MCF 10A (cell line): ENCODE results near the gene CD93. TPM values are rescaled to one million over a fixed set of nuclear protein-coding genes. Genes with fewer than 3 reads are reported as not detected.

ENCODE experiments used
- BruUV-seq: library from RNA; stranded (reverse); fragments of 400-500 nt; replicated peaks from 2 replicates; lab custom pipeline; 2021; lab: Mats Ljungman, UMichigan
- CTCF ChIA-PET: fragments of 300-600 bp; sonication (Branson Sonifier 250); formaldehyde crosslinking; extraction: SDS; loops from one replicate; lab custom pipeline; 2021; ENCODE audit warnings: antibody characterized with exemption, inconsistent platforms; lab: Yijun Ruan, JAX
- POLR2A ChIA-PET: fragments of 300-600, 350-650 bp; sonication (Branson Sonifier 250); formaldehyde crosslinking; extraction: SDS; loops from one replicate; lab custom pipeline; 2020; ENCODE audit warnings: antibody characterized with exemption, inconsistent platforms; lab: Yijun Ruan, JAX
- DNase-seq: peaks from one replicate; pipeline ENCODE4 v3.0.0-alpha.2; 2018; ENCODE audit not compliant: unreplicated experiment
- H3K27ac Mint-ChIP-seq: one replicate; pipeline ENCODE4 v1.8.0; 2022; ENCODE audit warnings: mild to moderate bottlenecking, low read depth, mixed read lengths; ENCODE audit not compliant: unreplicated experiment
- H3K27me3 Mint-ChIP-seq: one replicate; pipeline ENCODE4 v1.8.0; 2022; ENCODE audit warnings: mixed read lengths; ENCODE audit not compliant: insufficient read depth, unreplicated experiment
- H3K36me3 Mint-ChIP-seq: one replicate; pipeline ENCODE4 v1.8.0; 2022; ENCODE audit warnings: mild to moderate bottlenecking, moderate library complexity, mixed read lengths; ENCODE audit not compliant: insufficient read depth, unreplicated experiment
- H3K4me1 Mint-ChIP-seq: one replicate; pipeline ENCODE4 v1.8.0; 2022; ENCODE audit warnings: mixed read lengths; ENCODE audit not compliant: insufficient read depth, unreplicated experiment
- H3K4me3 Mint-ChIP-seq: one replicate; pipeline ENCODE4 v1.8.0; 2022; ENCODE audit warnings: mild to moderate bottlenecking, moderate library complexity, mixed read lengths; ENCODE audit not compliant: unreplicated experiment
- H3K9me3 Mint-ChIP-seq: one replicate; pipeline ENCODE4 v1.8.0; 2022; ENCODE audit warnings: mixed read lengths; ENCODE audit not compliant: unreplicated experiment
- intact Hi-C: fragments of 100-400 bp; cut with micrococcal nuclease; formaldehyde crosslinking; loops from 2 replicates; pipeline ENCODE4 v1.14.1; 2022
- total RNA-seq: library from RNA; stranded (reverse); gene quantifications from 2 replicates; pipeline ENCODE4 v1.2.3, GENCODE V29; 2022
- TF ChIP-seq, protein P1 (sequence below): fragments of 200-600 bp; IDR thresholded peaks from one replicate; pipeline ENCODE4 v1.8.0; 2022; ENCODE audit warnings: antibody characterized with exemption, mild to moderate bottlenecking; ENCODE audit not compliant: unreplicated experiment

The CD93 gene
- total RNA-seq, 1 experiment from 2014 or later = not detected

DNA sequence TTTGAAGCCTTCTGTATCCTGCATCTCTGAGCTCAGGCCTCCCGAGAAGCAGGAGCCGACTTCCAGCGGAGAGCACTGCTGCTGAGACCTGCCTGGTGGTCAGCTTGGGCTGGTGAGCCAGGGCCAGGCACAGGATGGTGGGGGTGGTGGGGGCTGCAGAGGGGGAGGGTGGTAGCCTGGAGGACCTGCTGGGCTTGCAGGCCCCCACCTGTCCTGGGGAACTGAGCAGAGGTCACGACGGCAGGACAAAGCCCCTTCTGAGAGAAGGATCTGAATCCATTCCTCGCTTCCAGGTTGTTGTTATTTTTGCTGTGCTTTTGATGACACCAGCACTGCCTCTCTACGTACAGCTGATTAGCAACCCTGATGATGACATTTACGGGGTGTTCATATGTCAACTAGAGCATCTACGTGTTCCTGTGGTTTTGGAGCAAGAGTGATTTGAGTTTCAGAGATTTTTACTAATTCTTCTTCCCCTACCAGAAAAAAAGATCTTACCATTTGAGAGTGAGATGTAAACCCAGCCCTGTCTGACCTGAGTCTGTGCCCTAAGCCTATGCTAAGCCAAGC is 35.7 kb upstream of the CD93 start:
- ChIA-PET POLR2A (interaction anchor here (0.5 kb wide), 1 partner anchor 140 kb away, joined by 4 read pairs; no protein-coding TSS in a partner anchor), CTCF (no interaction called here)
- H3K27me3 Mint-ChIP-seq = no peaks in the 10 kb centered on the region

DNA sequence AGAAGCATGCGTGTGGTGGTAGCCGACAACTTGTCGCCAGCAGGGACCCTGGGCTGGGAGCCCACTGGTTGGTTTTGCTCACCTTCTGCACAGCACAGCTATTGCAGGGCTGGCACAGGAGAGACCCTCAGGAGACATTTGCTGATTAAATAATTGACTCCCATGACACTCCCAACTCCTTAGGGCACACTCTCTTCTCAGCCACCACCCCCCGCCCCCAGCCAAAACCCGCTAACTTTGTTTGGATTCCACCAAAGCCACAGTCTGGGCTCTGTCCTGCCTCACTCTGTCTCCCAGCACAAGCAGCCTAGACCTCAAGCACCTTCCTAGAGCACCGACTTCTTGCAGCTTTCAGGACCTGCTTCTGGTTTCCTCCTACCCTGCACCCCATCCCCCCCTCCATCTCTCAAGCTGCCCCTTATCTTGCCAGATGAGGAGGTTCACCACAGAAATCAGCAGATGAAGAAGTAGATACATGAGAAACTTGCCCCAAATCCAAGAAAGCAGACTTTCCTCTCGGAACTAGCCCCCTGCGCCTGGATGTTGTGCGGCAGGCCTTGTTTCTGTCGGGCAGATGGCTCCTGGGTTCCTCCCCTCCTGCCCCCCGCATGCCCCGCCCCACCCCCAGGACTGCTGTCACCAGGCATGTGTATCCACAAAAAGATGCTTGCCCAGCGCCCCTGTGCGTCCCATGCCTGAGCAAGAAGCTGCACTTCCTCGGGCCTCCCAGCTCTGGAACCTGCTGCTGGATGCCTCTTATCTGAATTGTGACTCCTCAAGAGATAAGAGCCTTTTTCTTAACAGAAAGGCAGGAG is 35.0 kb upstream of the CD93 start:
- Mint-ChIP-seq H3K27ac (no peak overlapping the region), H3K4me3 (no peak overlapping the region), H3K4me1 (peaks cover 27% of the 10 kb centered on the region), H3K9me3 (no peaks in the 10 kb centered on the region), H3K27me3 (no peaks in the 10 kb centered on the region), H3K36me3 (no peaks in the 10 kb centered on the region)
- no TSS peak for BruUV-seq
- CTCF ChIA-PET = interaction anchor here (0.6 kb wide), 1 partner anchor 124 kb away, joined by 3 read pairs; no protein-coding TSS in a partner anchor
- intact Hi-C loops = no loop called here
- POLR2A ChIA-PET = interaction anchor here (0.5 kb wide), 1 partner anchor 139 kb away, joined by 4 read pairs; no protein-coding TSS in a partner anchor
- DNase-seq = no peak
- TF ChIP-seq, protein P1, sequence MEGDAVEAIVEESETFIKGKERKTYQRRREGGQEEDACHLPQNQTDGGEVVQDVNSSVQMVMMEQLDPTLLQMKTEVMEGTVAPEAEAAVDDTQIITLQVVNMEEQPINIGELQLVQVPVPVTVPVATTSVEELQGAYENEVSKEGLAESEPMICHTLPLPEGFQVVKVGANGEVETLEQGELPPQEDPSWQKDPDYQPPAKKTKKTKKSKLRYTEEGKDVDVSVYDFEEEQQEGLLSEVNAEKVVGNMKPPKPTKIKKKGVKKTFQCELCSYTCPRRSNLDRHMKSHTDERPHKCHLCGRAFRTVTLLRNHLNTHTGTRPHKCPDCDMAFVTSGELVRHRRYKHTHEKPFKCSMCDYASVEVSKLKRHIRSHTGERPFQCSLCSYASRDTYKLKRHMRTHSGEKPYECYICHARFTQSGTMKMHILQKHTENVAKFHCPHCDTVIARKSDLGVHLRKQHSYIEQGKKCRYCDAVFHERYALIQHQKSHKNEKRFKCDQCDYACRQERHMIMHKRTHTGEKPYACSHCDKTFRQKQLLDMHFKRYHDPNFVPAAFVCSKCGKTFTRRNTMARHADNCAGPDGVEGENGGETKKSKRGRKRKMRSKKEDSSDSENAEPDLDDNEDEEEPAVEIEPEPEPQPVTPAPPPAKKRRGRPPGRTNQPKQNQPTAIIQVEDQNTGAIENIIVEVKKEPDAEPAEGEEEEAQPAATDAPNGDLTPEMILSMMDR = no peak

More for the DNA sequence above, 35.7 kb upstream of the CD93 start:
- H3K36me3 Mint-ChIP-seq = no peaks in the 10 kb centered on the region
- DNase-seq = no peak
- no peak overlapping the region for H3K4me3 Mint-ChIP-seq
- no peak overlapping the region for H3K27ac Mint-ChIP-seq
- H3K4me1 Mint-ChIP-seq = peaks cover 20% of the 10 kb centered on the region
- H3K9me3 Mint-ChIP-seq = no peaks in the 10 kb centered on the region
- no TSS peak for BruUV-seq
- intact Hi-C loops = no loop called here
- TF ChIP-seq, protein P1 = no peak

DNA sequence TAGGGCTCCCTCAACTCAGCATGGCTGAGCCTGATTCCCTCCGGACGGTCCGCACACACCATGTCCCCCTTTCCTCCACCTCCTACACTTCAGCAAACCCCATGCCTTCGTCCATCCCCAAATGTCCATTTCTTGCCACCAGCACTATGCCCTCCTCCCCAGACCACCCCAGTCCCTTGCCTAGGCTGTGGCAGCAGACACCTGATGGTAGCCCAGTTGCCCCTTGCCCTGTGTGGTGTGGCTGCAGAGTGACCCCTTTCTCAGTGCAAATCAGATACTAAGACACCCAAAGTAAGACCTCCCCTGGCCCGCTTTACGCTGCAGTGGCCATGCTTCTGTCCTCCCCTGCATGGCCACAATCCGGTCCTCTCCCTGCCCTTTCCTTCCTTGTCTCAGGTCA is 34.1 kb upstream of the CD93 start:
- intact Hi-C loops = no loop called here
- H3K36me3 Mint-ChIP-seq = no peaks in the 10 kb centered on the region
- no TSS peak for BruUV-seq
- TF ChIP-seq, protein P1 = no peak
- peaks cover 19% of the 10 kb centered on the region for H3K4me1 Mint-ChIP-seq
- no peaks in the 10 kb centered on the region for H3K27me3 Mint-ChIP-seq
- no peak overlapping the region for H3K27ac Mint-ChIP-seq
- no peak overlapping the region for H3K4me3 Mint-ChIP-seq
- no peaks in the 10 kb centered on the region for H3K9me3 Mint-ChIP-seq
- no peak for DNase-seq
- ChIA-PET POLR2A (no interaction called here), CTCF (interaction anchor here (0.6 to 0.9 kb wide), 2 partner anchors 42 to 125 kb away, joined by 3 read pairs; no protein-coding TSS in a partner anchor)
